OCI-LY7 (cell line): ENCODE data around the gene BAK1. TPM values are rescaled to one million over a fixed set of nuclear protein-coding genes. Genes with fewer than 3 reads are reported as not detected.

Experiments used
- BruUV-seq: library from RNA; stranded (reverse); fragments of 400-500 nt; replicated peaks from 2 replicates; lab custom pipeline; 2021; lab: Mats Ljungman, UMichigan
- CTCF ChIA-PET: fragments of 300-600 bp; sonication (Branson Sonifier 250); formaldehyde crosslinking; loops from one replicate; lab custom pipeline; 2022; ENCODE audit warnings: antibody characterized with exemption; ENCODE audit not compliant: unreplicated experiment; lab: Charles Lee
- POLR2A ChIA-PET: fragments of 300-600 bp; sonication (Branson Sonifier 250); formaldehyde crosslinking; loops from one replicate; lab custom pipeline; 2022; ENCODE audit warnings: antibody characterized with exemption; lab: Charles Lee
- DNase-seq: peaks from one replicate; pipeline ENCODE4 v3.0.0-alpha.2; 2015; ENCODE audit warnings: low spot score
- H2AFZ ChIP-seq: fragments of 200-600 bp; sonication (generic), shearing (Covaris generic); 2 replicates; pipeline ENCODE4 v1.6.1; 2014; ENCODE audit warnings: mild to moderate bottlenecking, antibody characterized with exemption, low read length, moderate library complexity
- H3K27ac ChIP-seq: fragments of 200-600 bp; sonication (generic); 2 replicates; pipeline ENCODE4 v1.5.1; 2014; ENCODE audit warnings: mixed run types, low read depth, mild to moderate bottlenecking, moderate library complexity, low read length, inconsistent platforms; ENCODE audit not compliant: poor library complexity, severe bottlenecking
- H3K36me3 ChIP-seq: fragments of 200-600 bp; sonication (generic); 2 replicates; pipeline ENCODE4 v1.6.1; 2014; ENCODE audit warnings: mild to moderate bottlenecking, antibody characterized with exemption, low read length, moderate library complexity, mixed read lengths; ENCODE audit not compliant: insufficient read depth
- H3K4me1 ChIP-seq: fragments of 200-600 bp; sonication (generic); 2 replicates; pipeline ENCODE4 v1.5.1; 2014; ENCODE audit warnings: mild to moderate bottlenecking, low read length; ENCODE audit not compliant: insufficient read depth, poor library complexity, severe bottlenecking
- H3K4me2 ChIP-seq: fragments of 200-600 bp; sonication (generic); 2 replicates; pipeline ENCODE4 v1.6.1; 2014; ENCODE audit warnings: mild to moderate bottlenecking, low read length
- H3K4me3 ChIP-seq: fragments of 200-600 bp; sonication (generic); 2 replicates; pipeline ENCODE4 v1.5.1; 2014; ENCODE audit warnings: mild to moderate bottlenecking, low read depth, low read length; ENCODE audit not compliant: poor library complexity, severe bottlenecking
- H3K79me2 ChIP-seq: fragments of 200-600 bp; sonication (generic); 2 replicates; pipeline ENCODE4 v1.6.1; 2016; ENCODE audit warnings: low read depth, mild to moderate bottlenecking, low read length, moderate library complexity, mixed read lengths; ENCODE audit not compliant: insufficient read depth
- H3K9me2 ChIP-seq: fragments of 200-600 bp; sonication (generic); 2 replicates; pipeline ENCODE4 v1.6.1; 2016; ENCODE audit warnings: mild to moderate bottlenecking, low read length, mixed read lengths; ENCODE audit not compliant: insufficient read depth
- H3K9me3 ChIP-seq: fragments of 200-600 bp; sonication (generic); 2 replicates; pipeline ENCODE4 v1.6.1; 2014; ENCODE audit warnings: mild to moderate bottlenecking, mixed run types, low read length, mixed read lengths
- H4K20me1 ChIP-seq: fragments of 200-600 bp; sonication (generic); 2 replicates; pipeline ENCODE4 v1.6.1; 2014; ENCODE audit warnings: mild to moderate bottlenecking, antibody characterized with exemption, low read length, moderate library complexity, mixed read lengths; ENCODE audit not compliant: insufficient read depth
- CTCF ChIP-seq: fragments of 200-600 bp; sonication (generic); conservative IDR thresholded peaks from 2 replicates; pipeline ENCODE4 v1.5.1; 2014; ENCODE audit warnings: mild to moderate bottlenecking, antibody characterized with exemption, low read length, moderate library complexity, mixed read lengths
- EZH2phosphoT487 ChIP-seq: fragments of 200-600 bp; sonication (generic); IDR thresholded peaks from 2 replicates; pipeline ENCODE4 v1.6.1; 2018; ENCODE audit warnings: low read depth, borderline replicate concordance, mild to moderate bottlenecking, mixed run types, antibody characterized with exemption, low read length, moderate library complexity, mixed read lengths
- intact Hi-C: fragments of 100-400 bp; cut with micrococcal nuclease; formaldehyde crosslinking; loops from one replicate; pipeline ENCODE4 v1.10.0; 2022; ENCODE audit not compliant: unreplicated experiment
- total RNA-seq, 2 experiments: library from RNA; depleted of rRNA in 1 of 2; stranded (reverse); fragments of >200 nt in 1 of 2; shearing (Covaris generic) in 1 of 2; gene quantifications; 2 replicates each; pipeline ENCODE4 v1.2.3, GENCODE V29; 2014 to 2022

Gene BAK1
- total RNA-seq, 2 experiments from 2014 or later: 13.9 to 33.8 TPM

DNA sequence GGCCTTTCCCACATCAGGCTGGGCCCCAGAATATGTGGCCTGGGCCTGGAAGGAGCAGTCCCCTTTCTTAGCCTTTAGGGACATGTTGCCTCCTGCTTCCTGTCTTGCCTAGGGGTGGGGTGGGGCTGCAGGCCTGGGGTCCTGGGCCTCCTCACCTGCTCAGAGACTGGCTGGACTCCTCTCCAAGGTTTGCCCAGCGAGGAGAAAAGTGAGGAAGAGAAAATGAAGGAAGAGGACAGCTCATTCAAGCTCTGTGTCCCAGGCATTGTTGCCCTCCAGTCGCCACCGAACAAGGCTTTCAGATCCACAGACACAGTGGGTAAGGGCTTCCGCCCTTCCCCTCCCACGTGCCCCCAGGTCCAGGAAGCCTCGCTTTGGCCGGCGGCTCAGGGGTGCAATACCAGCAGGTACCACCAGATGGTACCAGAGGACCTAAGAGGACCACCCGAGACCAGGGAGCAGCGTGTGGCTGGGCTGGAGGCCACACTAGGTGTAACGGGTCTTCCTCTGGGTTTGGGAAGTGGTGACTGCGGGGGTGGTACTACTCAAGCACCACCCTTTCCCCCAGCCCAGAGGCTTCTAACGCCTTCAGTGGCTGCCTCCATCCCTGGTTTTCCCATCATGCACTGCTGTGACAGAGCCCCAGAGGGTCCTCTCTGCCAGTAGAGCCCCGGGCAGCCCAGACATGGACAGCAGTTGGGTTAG, 5.5 kb upstream of the BAK1 start:
- Histone ChIP-seq H3K79me2 (no peaks in the 10 kb centered on the region), H4K20me1 (no peaks in the 10 kb centered on the region), H3K27ac (peak overlapping the region; percentile 7), H3K4me2 (peak overlapping the region; percentile 59), H3K4me3 (peak overlapping the region; percentile 45), H3K4me1 (peaks cover 48% of the 10 kb centered on the region), H3K9me2 (no peaks in the 10 kb centered on the region), H3K9me3 (no peaks in the 10 kb centered on the region), H3K36me3 (no peaks in the 10 kb centered on the region), H2AFZ (peak overlapping the region; percentile 72; the same call in 1 of the 2 replicates)
- ChIA-PET CTCF (interaction anchor here (0.7 to 1.2 kb wide), 5 partner anchors 22 to 125 kb away, joined by 3 to 6 read pairs (median 4); partner anchors contain the start of gene UQCC2), POLR2A (interaction anchor here (0.6 to 1.5 kb wide), 4 partner anchors 15 to 126 kb away, joined by 3 to 4 read pairs (median 3); partner anchors contain the start of gene UQCC2)
- peak; percentile 93 for DNase-seq
- TF ChIP-seq CTCF (peak; percentile 97), EZH2phosphoT487 (no peak)
- no TSS peak for BruUV-seq
- intact Hi-C loops: loop anchor here (1.0 to 5.0 kb wide), 2 partner anchors 115 to 177 kb away; no protein-coding TSS in a partner anchor

- Histone ChIP-seq H3K79me2 (peaks cover under 1% of the 10 kb centered on the region; the same call in 1 of the 2 replicates), H3K36me3 (no peaks in the 10 kb centered on the region), H3K9me2 (no peaks in the 10 kb centered on the region), H3K9me3 (no peaks in the 10 kb centered on the region), H4K20me1 (no peaks in the 10 kb centered on the region), H3K4me1 (peaks cover 46% of the 10 kb centered on the region), H3K4me3 (peak overlapping the region; percentile 45), H2AFZ (peak overlapping the region; percentile 72; the same call in 1 of the 2 replicates), H3K27ac (peak overlapping the region; percentile 7), H3K4me2 (peak overlapping the region; percentile 59)
- DNase-seq: no peak
- BruUV-seq: TSS peak; percentile 80
- TF ChIP-seq CTCF: no peak
- no peak for TF ChIP-seq EZH2phosphoT487
- ChIA-PET POLR2A (interaction anchor here (0.6 to 1.5 kb wide), 4 partner anchors 14 to 127 kb away, joined by 3 to 4 read pairs (median 3); partner anchors contain the start of gene UQCC2), CTCF (interaction anchor here (0.7 to 1.2 kb wide), 4 partner anchors 22 to 126 kb away, joined by 3 to 4 read pairs (median 4); partner anchors contain the start of gene UQCC2)
- intact Hi-C loops: loop anchor here (1.0 to 5.0 kb wide), 2 partner anchors 115 to 177 kb away; no protein-coding TSS in a partner anchor
These were observed 4.8 kb upstream of the BAK1 start for GRCh38 chr6:33584700-33585402.
